Esophagus squamous epithelium (tissue), 4 donors: ENCODE results near the gene PAIP1.

Experiments
- CTCF ChIP-seq, 6 experiments: fragments of 450-650 bp in 4 of 6; fragments of 200-600 bp in 2 of 6; sonication (generic) in 2 of 6; IDR thresholded peaks; one replicate each; pipeline ENCODE4 v1.5.1; 2016 to 2019; ENCODE audit warnings: antibody characterized with exemption in 6 of 6, mild to moderate bottlenecking in 4 of 6, moderate library complexity in 4 of 6
- POLR2A ChIP-seq, 4 donors: fragments of 450-650 bp; IDR thresholded peaks; one replicate each; pipeline ENCODE4 v1.6.1; 2017; ENCODE audit warnings: antibody characterized with exemption in 4 of 4, mild to moderate bottlenecking in 4 of 4, moderate library complexity in 3 of 4

- no peak for TF ChIP-seq CTCF (IDR thresholded peaks at IDR 0.05)
- no peak for TF ChIP-seq POLR2A (IDR thresholded peaks at IDR 0.05)
Observed at GRCh38 chr5:43486353-43486752, 70.5 kb downstream of the PAIP1 start.
